GM19452 (cell line): ENCODE data around the gene DNLZ.

Experiments
- ATAC-seq: cut with Tn5 transposase; IDR thresholded peaks from one replicate; pipeline ENCODE4 v1.9.1; 2021; ENCODE audit not compliant: unreplicated experiment

Gene DNLZ

DNA sequence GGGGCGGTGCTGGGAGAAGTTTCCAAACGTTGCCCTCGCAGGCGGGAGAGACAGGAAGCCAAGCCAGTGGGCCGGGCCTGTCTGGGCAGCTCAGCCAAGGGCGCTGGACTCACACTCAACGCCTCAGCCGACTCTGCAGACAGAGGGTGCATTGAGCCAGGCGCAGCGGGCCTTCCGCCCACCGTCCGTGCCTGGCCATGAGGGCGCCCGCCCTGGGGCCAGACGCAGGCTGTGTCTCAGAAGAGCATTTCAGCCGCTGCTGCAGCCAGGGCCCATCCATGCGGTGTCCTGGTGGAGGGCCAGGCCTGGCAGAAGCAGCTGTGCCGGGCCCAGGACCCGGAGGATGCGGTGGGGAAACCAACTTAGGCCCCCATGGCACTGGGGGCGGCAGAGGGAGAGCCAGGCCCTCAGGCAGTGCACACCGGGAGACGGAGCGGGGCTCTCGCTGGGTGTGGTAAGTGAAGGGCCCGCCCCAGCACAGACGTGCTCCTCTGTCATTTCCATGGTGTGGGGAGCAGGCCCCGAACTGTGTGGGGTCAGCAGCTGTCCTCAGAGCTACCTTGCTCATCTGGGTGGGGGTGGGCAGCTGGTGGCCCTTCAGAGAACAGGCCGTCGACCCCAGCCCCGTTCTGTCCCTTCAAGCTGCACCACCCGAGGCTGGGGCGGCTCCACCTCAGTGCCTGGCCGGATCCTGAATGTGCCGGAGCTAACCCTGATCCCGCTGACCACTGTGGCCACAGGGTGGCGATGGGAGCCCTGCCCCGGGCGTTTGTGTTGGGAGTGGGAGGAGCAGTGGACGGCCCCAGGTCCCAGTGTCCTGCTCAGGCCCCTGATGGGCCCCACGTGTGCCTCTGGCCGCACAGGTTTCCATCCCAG lies 18.0 kb downstream of the DNLZ start:
- ATAC-seq = no peak

DNA sequence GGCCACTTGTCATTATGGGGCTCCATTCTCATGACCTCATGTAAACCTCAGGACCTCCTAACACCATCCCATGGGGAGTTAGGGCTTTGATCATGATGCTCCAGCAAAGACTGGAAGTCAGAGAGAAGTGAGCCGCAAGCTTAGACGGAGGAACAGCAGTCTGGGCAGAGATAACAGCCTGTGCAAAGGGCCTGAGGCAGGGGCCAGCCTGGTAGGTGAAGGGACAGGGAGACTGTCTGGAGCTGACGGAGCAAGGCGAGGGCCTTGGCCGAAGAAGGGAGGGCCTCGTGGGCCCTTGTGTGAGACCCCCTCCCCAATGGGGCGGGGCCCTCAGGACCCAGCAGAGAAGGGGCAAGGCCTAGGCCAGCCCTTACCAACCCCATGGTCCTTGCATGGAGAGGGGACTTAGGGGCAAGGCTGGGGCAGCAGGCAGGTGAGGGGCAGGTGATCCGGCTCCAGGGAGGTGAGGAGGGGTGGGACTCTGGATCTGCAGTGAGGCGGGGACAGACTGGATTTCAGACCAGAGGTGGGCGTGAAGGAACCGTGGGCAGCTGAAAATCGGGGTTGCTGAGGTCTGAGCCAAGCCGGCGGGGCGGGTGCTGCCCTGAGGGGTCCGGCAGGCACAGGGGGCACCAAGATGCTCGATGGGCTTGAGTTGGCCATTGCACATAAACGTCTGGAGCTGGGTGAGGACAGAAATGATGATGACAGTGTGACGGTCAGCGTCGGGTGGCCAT lies 18.8 kb downstream of the DNLZ start:
- ATAC-seq = no peak

DNA sequence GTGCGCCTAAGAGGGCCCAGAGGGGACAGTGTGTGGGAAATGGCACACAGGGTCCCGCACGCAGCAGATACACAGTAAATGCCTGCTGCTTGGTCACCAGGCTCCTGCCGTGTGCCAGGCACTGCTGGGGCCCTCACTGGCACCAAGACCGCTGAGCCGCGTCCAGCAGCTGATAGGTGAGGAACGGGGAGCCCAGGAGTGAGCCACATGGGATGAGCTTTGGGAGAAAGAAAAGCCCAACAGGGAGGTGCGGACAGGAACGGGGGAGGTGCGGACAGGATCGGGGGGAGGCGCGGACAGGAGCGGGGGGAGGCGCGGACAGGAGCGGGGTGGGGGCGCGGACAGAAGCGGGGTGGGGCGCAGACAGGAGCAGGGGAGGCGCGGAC lies 19.7 kb downstream of the DNLZ start:
- ATAC-seq = no peak

DNA sequence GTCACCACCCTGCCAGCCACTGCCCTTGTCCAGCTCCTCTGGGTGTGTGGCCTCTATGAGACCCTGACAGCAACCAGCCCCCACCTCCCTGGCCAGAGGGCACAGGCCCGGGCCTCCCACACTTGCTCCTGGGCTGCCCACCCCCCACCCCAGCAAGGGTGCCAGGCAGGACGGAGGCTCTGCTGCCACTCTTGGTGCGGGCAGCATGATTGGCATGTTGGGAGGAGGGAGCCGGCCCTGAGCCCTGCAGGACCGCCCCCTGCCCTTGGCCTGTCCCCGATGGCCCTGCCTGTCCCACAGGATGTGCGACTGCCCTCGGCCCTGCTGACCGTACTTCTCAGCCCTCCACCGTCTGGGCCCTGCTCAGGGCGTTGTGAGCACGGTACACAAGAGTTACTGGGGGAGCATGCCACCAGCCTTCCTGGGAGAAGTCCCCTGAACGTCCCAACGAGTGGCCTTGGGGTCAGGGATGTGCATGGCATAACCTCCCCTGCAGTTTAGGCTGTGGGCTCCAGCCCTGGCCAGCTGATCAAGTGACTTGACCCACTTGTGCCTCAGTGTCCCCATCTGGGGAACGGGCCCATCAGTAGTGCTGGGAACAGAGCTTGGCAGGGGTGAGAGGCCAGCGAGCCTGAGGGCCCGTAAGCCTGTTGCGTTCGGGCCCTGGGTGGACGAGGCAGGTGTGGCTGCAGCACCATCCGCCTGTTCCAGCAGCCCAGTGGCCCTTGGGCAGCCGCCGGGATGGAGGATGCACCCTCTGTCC lies 20.2 kb downstream of the DNLZ start:
- ATAC-seq = no peak

DNA sequence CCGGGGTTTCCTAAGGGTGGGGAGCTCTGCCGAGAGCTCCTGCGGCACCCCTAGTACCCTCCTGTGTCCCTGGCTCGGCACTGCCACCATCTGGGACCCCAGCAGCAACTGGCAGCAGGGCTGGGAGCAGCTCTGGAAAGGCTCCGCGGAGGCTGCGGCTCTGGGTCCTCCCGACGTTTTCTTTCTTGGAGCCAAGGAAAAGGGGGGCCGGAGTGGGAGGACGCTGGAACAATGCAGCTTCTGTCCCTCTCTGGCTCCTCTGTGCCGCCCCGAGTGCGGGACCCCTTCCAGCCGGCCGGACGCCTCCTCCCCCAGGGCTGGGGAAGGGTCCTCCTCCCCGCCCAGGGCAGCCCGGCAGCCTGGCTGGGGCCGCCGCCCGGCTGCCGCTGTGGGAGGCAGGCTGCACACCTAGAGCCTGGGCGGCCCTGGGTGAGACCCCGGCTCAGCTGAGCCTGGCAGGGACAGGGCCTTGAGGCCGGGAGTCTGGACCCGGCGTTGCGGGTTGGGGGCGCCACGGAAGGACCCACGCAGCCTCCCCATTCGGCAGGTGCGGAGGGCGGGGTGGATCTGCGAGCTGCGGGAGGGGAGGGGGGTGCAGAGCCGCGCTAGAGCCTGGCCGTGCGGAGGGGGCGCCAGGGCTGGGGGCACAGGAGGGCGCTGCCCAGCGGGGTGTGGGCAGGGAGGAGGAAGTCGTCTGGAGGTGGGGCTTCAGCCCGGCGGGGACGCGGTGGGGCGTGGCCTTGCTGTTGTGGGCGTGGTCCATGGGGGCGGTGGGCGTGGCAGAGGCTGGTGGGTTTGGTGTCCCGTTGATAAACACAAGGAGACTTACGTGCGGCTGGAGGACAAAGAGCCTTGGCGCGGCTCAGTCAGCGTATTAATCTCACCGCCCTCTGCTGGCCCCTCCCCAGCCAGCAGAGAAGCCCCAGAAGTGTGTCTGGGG lies 21.1 kb downstream of the DNLZ start:
- no peak for ATAC-seq

DNA sequence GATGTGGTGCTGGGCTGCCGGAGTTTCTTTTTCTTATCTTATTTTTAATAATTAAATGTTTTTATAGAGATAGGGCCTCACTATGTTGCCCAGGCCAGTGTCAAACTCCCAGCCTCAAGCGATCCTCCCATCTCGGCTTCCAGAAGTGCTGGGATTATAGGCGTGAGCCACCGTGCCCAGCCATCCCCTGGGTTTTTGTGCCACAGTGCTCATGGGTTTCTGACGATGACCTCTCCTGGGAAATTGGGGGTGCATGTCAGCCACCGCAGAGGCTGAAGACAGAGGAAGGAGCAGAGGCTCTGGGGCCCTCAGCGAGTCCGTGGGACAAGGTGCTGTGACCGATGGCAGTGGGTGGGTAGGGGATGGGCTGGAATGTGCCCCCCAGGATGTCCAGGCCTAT lies 21.8 kb downstream of the DNLZ start:
- no peak for ATAC-seq

DNA sequence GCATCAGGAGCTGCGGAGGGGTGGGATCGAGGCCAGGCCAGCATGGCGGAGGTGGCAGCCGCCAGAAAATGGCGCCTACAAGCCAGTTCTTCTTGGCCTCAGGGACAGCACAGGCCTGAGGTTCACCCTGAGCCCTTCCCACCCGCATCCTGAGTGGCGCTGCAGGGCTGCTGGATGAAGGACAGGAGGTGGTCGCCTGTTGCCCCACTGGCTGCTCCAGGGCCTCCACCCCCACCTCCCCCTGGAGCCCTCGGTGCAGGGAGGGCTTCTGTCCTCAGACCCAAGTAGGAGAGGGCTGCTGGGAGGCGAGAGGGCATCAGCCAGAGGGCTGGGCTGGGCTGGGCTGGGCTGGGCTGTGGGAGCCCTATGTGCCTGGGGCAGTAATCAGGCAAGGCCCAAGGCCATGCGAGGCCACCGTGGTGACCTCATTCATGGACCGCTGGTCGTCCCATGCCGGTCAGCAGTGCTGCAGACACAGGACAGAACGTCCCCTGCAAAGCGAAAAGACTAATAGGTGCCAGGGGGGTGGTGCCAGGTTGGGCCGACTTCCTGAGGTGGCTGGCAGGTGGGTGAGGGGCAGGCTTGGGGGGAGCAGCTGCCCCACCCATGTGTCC lies 22.4 kb downstream of the DNLZ start:
- no peak for ATAC-seq

DNA sequence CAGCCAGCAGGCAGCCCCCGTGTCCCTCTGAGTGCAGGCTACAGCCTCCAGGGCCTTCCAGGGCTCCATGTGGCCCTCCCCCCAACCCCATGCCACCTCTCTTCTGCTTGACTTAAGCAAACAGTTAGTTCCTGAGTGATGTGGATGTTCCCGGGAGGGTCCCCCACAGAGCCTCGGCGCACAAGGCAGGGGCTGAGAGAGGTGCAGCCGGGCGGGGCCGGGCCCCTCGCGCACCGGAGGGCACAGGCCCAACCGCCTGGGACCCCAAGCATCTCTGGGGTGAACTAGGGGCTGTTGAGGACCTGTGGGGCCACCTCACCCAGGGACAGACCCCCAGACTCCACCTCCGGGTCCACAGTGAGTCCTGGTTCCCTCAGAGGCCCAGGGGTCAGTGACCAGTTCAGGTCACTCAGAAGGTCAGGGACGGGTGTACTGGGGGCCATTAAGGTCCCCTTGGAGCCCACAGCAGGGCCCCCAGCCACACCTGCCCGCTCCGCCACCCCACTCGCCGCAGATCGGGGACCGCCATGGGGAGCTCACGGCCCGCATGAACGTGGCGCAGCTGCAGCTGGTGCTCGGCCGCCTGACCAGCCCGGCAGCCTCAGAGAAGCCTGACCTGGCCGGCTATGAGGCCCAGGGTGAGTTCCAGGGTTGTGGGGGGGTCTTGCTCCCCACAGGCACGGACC lies 23.0 kb downstream of the DNLZ start:
- ATAC-seq = no peak

DNA sequence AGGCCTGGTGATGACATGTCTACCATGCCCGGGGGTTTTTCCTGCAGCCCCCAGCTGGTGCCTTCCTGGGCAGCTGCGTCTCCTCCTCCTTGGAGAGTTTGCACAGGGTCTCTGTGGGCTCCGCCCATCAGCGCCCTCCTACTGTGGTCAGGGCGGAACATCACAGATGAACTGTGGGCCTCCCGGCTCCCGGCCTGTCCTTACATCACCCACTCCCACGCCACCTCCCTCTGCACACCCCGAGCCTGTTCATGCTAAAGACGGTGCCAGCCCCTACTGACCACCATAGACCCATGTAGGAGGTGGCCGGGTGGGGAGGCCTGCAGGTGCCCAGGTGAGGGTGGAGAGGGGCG lies 23.6 kb downstream of the DNLZ start:
- no peak for ATAC-seq

DNA sequence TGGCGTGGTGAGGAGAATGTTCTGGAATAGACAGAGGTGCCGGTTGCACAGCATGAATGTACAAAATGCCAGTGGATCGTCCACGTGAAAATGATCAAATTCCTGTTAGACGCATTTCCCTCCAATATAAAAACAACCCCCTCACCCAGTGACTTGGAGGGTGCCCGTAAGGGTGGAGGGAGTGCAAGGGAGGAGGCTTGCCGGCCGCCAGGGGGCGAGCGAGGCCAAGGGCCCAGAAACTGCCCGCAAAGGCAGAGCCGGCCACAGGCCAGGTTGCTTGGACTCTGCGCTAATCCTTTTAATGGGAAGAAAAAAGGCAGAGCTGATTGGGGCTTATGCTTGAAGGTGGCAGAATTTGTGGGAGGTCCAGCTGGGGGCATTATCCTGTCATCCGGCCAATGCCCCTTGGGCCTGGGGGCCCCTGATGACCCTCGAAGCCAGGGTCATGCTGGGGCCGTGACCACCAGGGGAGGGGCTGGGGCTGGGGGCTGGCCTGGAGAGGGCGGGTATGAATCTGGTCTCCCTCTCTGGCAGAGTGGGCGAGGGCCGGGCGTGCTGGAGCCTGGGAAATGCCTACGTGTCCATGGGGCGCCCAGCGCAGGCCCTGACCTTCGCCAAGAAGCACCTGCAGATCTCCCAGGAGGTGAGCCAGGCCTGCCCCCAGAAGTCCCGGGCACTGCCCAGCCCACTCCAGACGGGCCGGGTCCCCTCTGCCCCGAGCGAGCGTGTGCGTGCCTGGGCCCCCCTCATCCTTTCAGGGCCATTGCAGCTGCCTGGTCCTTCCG lies 24.2 kb downstream of the DNLZ start:
- no peak for ATAC-seq

DNA sequence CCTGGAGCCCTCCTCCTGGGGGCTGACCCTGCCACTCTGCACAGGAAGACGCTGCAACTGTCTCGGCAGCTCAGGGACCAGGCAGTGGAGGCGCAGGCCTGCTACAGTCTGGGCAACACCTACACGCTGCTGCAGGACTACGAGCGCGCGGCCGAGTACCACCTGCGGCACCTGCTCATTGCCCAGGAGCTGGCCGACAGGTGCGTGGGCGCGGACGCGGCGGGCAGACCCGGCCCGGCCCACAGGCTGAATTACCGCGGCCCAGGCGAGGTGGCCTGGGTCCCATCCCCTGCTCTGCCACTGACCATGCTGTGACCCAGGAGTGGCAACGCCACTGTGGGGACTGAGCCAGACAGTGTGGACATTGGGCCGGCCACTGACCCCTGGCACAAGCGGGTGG lies 25.0 kb downstream of the DNLZ start:
- no peak for ATAC-seq

DNA sequence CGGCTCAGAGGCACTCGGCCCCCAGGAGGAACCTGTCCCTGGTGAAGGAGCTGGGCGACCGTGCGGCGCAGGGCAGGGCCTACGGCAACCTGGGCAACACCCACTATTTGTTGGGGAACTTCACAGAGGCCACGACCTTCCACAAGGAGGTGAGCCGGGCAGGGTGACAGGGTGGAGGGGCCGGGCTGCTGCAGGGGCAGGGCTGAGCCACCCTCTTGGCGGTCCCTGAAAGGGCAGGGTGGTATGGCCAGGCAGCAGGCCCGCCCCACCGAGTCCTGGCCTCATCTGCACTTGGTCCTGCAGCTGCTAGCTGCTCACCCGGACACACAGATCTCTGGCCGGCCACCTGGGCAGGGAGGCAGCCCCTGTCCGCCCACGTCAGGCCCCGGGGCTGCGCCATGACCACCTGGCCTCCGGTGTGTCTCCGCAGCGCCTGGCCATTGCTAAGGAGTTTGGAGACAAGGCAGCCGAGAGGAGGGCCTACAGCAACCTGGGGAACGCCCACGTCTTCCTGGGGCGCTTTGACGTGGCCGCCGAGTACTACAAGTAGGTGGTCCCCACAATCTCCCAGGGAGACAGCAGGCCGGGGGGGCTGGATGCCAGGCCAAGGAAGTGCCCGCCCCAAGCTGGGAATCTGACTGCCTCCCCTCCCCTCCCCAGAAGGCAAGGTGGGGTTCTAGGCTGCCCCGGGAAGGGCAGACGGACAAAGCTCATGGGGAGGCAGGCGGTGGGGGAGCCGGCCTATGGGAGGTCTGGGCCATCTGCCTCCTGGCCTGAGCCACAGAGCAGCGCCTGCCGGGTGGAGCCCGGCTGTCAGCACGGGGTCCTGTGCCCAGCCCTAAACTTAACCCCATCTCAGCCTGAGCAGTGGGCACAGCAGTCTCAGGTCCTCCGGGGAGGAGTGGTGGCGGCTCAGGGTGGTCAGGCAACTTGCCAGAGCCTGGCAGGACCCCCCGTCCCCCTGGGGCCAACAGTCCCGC lies 25.8 kb downstream of the DNLZ start:
- ATAC-seq = no peak

DNA sequence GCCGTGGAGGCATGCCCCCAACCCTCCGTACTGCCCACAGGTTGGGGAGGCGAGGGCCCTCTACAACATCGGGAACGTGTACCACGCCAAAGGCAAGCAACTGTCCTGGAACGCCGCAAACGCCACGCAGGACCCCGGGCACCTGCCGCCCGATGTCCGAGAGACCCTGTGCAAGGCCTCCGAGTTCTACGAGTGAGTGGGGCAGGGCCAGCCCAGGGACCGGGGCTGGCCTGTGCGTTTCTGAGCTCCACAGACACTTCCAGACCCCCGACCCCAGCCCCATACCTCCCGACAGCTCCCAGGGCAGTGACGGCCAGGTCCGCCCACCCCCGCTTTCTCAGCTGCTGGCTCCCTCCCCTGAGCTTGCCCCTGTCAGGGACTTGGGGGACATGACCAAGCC lies 26.7 kb downstream of the DNLZ start:
- no peak for ATAC-seq

DNA sequence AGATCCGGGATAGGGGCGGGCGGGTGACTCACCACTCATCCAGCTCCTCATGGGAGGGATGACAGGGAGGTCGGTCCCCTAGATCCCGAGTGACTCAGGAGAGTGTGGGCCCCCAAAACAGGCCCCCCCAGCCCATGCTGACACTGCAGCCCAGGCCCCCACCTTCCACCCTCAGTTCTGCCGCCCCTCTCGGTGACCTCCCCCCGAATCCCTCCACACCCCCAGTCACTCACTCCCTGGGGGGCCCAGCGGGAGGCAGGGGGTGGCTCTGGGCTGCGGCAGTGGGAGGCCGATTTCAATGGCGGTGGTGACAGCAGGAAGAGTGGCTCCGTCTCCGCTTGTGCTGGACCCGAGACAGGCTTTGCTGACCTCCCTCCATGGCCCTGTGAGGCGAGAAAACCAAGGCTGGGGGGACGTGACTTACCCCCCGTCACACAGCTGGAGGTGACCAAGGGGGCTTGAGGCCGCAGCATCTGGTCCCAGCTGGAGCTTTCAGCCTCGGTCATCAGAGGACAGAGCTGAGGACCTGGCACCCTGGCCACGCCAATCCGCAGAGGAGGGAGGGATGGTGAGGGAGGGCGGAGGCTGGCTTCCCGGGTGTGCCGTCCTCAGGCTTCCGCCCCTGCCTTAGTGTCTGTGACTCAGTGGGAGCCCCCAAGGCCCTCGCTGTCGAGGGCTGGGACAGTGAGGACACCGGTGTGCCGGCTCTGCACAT lies 27.2 kb downstream of the DNLZ start:
- no peak for ATAC-seq

DNA sequence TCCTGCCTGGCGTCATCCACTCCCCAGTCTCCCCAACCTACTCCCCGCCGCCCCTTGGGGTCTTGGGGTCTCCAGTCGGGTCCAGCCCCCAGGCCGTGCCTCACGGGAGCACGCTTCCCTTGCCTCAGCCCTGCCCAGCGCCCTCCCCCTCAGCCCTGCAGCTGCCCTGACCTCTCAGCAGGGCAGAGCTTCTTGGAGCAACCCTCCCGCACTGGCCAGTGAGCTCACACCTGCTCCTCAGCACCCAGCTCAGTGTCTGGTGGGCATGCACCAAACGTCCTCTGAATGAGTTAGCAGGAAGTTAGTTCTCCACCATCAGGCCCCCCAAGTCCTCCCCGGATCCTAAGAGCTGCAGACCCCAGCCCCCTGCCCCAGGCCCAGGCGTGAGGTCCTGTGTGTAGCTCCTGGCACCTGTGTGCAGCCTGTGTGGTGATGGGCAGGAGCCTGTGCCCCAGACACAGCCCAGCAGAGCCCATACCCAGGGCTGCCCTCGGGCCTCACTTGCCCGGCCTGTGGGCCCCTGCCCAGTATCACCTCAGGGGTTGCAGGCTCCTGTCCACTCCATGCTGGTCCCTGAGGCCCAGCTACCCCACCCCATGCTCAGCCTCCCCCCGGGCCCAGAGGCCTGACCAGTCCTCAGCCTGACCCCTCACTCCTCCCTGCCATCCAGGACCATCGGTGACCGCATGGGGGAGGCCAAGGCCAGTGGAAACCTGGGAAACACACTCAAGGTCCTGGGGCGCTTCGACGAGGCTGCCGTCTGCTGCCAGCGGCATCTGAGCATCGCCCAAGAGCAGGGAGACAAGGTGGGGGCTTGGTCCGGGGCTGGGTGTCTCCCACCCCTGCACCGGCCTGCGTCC lies 28.0 kb downstream of the DNLZ start:
- ATAC-seq = no peak

DNA sequence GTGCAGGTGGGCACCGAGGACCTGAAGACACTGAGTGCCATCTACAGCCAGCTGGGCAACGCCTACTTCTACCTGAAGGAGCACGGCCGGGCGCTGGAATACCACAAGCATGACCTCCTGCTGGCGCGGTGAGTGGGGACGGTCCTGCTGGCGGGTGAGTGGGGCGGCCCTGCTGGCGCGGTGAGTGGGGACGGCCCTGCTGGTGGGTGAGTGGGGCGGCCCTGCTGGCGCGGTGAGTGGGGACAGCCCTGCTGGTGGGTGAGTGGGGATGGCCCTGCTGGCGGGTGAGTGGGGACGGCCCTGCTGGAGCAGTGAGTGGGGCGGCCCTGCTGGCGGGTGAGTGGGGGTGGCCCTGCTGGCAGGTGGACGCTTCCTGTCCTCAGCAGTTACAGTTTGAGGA lies 29.0 kb downstream of the DNLZ start:
- ATAC-seq = no peak
